HEK293T (cell line): ENCODE data around the gene ABCB4.

Experiments
- CTCF ChIA-PET: fragments of 350-600 bp; formaldehyde crosslinking; extraction: SDS; loops from one replicate; lab custom pipeline; 2021; ENCODE audit warnings: antibody characterized with exemption, inconsistent platforms; lab: Yijun Ruan, JAX
- POLR2A ChIA-PET: fragments of 350-600 bp; formaldehyde crosslinking; extraction: SDS; loops from one replicate; lab custom pipeline; 2020; ENCODE audit warnings: antibody characterized with exemption, inconsistent platforms; lab: Yijun Ruan, JAX
- DNase-seq: peaks from one replicate; pipeline ENCODE4 v3.0.0; 2012; ENCODE audit warnings: mixed read lengths; ENCODE audit errors: extremely low spot score
- ARNT ChIP-seq: fragments of 450-650 bp; IDR thresholded peaks from 2 replicates; pipeline ENCODE4 v1.6.1; 2017; ENCODE audit warnings: mild to moderate bottlenecking
- BHLHE40 ChIP-seq: fragments of 450-650 bp; IDR thresholded peaks from 2 replicates; pipeline ENCODE4 v1.6.1; 2016; ENCODE audit warnings: mild to moderate bottlenecking, moderate library complexity, borderline replicate concordance
- CTBP1 ChIP-seq: fragments of 450-650 bp; IDR thresholded peaks from 2 replicates; pipeline ENCODE4 v1.6.1; 2016; ENCODE audit warnings: borderline replicate concordance
- ELF4 ChIP-seq: fragments of 450-650 bp; IDR thresholded peaks from 2 replicates; pipeline ENCODE4 v1.6.1; 2017; ENCODE audit warnings: antibody characterized with exemption
- FOXA1 ChIP-seq: fragments of 450-650 bp; IDR thresholded peaks from 2 replicates; pipeline ENCODE4 v1.6.1; 2016; ENCODE audit warnings: mild to moderate bottlenecking
- FOXK2 ChIP-seq: fragments of 450-650 bp; IDR thresholded peaks from 2 replicates; pipeline ENCODE4 v1.6.1; 2016; ENCODE audit warnings: mild to moderate bottlenecking
- FOXM1 ChIP-seq: fragments of 450-650 bp; IDR thresholded peaks from 2 replicates; pipeline ENCODE4 v1.6.1; 2017; ENCODE audit warnings: mild to moderate bottlenecking, borderline replicate concordance
- HDGF ChIP-seq: fragments of 450-650 bp; IDR thresholded peaks from 2 replicates; pipeline ENCODE4 v1.6.1; 2017; ENCODE audit warnings: antibody characterized with exemption, borderline replicate concordance
- L3MBTL2 ChIP-seq: fragments of 450-650 bp; conservative IDR thresholded peaks from 2 replicates; pipeline ENCODE4 v1.6.1; 2016; ENCODE audit warnings: mild to moderate bottlenecking
- LEF1 ChIP-seq: fragments of 450-650 bp; IDR thresholded peaks from 2 replicates; pipeline ENCODE4 v1.6.1; 2017; ENCODE audit warnings: mild to moderate bottlenecking, borderline replicate concordance
- NFRKB ChIP-seq: fragments of 450-650 bp; IDR thresholded peaks from 2 replicates; pipeline ENCODE4 v1.6.1; 2016; ENCODE audit warnings: mild to moderate bottlenecking, moderate library complexity
- PKNOX1 ChIP-seq: fragments of 450-650 bp; IDR thresholded peaks from 2 replicates; pipeline ENCODE4 v1.6.1; 2016
- SP1 ChIP-seq: fragments of 450-650 bp; IDR thresholded peaks from 2 replicates; pipeline ENCODE4 v1.6.1; 2017
- SUZ12 ChIP-seq: fragments of 450-650 bp; IDR thresholded peaks from 2 replicates; pipeline ENCODE4 v1.6.1; 2016; ENCODE audit warnings: mild to moderate bottlenecking
- TARDBP ChIP-seq: fragments of 450-650 bp; IDR thresholded peaks from 2 replicates; pipeline ENCODE4 v1.6.1; 2016
- ZNF384 ChIP-seq: fragments of 450-650 bp; IDR thresholded peaks from 2 replicates; pipeline ENCODE4 v1.6.1; 2016

ABCB4 gene

GRCh38 chr7:87448388-87448787 lies 27.1 kb downstream of the ABCB4 start:
- CTCF ChIA-PET: no interaction called here
- DNase-seq: no peak
- POLR2A ChIA-PET: no interaction called here

GRCh38 chr7:87447116-87447635 lies 28.3 kb downstream of the ABCB4 start:
- TF ChIP-seq LEF1 (no peak), L3MBTL2 (no peak), HDGF (no peak), FOXM1 (no peak), SP1 (no peak), ZNF384 (no peak), BHLHE40 (no peak)
- ChIA-PET POLR2A (no interaction called here), CTCF (interaction anchor here (0.5 to 1.1 kb wide), 2 partner anchors 18 to 160 kb away, joined by 3 read pairs; no protein-coding TSS in a partner anchor)
- DNase-seq: no peak

More at GRCh38 chr7:87448388-87448787, 27.1 kb downstream of the ABCB4 start:
- TF ChIP-seq HDGF: no peak
- no peak for TF ChIP-seq NFRKB
- TF ChIP-seq TARDBP: no peak
- no peak for TF ChIP-seq CTBP1
- no peak for TF ChIP-seq LEF1
- no peak for TF ChIP-seq L3MBTL2
- no peak for TF ChIP-seq SUZ12
- no peak for TF ChIP-seq ELF4
- no peak for TF ChIP-seq BHLHE40
- TF ChIP-seq FOXK2: no peak
- TF ChIP-seq ARNT: no peak
- TF ChIP-seq FOXM1: no peak
- no peak for TF ChIP-seq SP1

- POLR2A ChIA-PET: no interaction called here
- CTCF ChIA-PET: no interaction called here
- no peak for DNase-seq
- TF ChIP-seq L3MBTL2 (no peak), HDGF (no peak)
These were observed 29.6 kb downstream of the ABCB4 start for GRCh38 chr7:87445897-87446296.

- ChIA-PET POLR2A (no interaction called here), CTCF (no interaction called here)
- TF ChIP-seq PKNOX1: no peak
- TF ChIP-seq SUZ12: no peak
- TF ChIP-seq CTBP1: no peak
- no peak for TF ChIP-seq NFRKB
- no peak for TF ChIP-seq HDGF
- no peak for TF ChIP-seq FOXK2
- TF ChIP-seq FOXA1: no peak
- no peak for TF ChIP-seq ELF4
- TF ChIP-seq FOXM1: no peak
- TF ChIP-seq TARDBP: no peak
- TF ChIP-seq L3MBTL2: no peak
- no peak for TF ChIP-seq BHLHE40
- no peak for TF ChIP-seq SP1
- no peak for TF ChIP-seq ZNF384
- no peak for DNase-seq
These were observed 39.9 kb downstream of the ABCB4 start for GRCh38 chr7:87435546-87435945.

- ChIA-PET POLR2A (no interaction called here), CTCF (no interaction called here)
- no peak for DNase-seq
- TF ChIP-seq FOXK2: no peak
- no peak for TF ChIP-seq ZNF384
- no peak for TF ChIP-seq PKNOX1
- no peak for TF ChIP-seq L3MBTL2
- TF ChIP-seq ELF4: no peak
- no peak for TF ChIP-seq ARNT
- TF ChIP-seq HDGF: no peak
- TF ChIP-seq SUZ12: no peak
- no peak for TF ChIP-seq CTBP1
- no peak for TF ChIP-seq TARDBP
- TF ChIP-seq LEF1: no peak
- no peak for TF ChIP-seq FOXA1
These were observed 42.9 kb downstream of the ABCB4 start for GRCh38 chr7:87432536-87432935.

GRCh38 chr7:87427288-87427687 lies 48.2 kb downstream of the ABCB4 start:
- ChIA-PET CTCF (interaction anchor here (2.5 kb wide), 1 partner anchor 9 kb away, joined by 7 read pairs; no protein-coding TSS in a partner anchor), POLR2A (no interaction called here)
- DNase-seq: no peak
- TF ChIP-seq ELF4: no peak
- TF ChIP-seq HDGF: no peak
- no peak for TF ChIP-seq ARNT
- no peak for TF ChIP-seq PKNOX1
- TF ChIP-seq FOXA1: no peak
- no peak for TF ChIP-seq SUZ12
- no peak for TF ChIP-seq CTBP1
- TF ChIP-seq FOXK2: no peak
- no peak for TF ChIP-seq LEF1
- TF ChIP-seq L3MBTL2: no peak
- TF ChIP-seq BHLHE40: no peak
- no peak for TF ChIP-seq NFRKB
- no peak for TF ChIP-seq ZNF384
- no peak for TF ChIP-seq FOXM1
- no peak for TF ChIP-seq SP1
- TF ChIP-seq TARDBP: no peak
